HepG2 (cell line): Measurements from ENCODE around the gene SLC6A6. TPM values are rescaled to one million over a fixed set of nuclear protein-coding genes. Genes with fewer than 3 reads are reported as not detected.

Experiments used
- ATAC-seq: fragments of 200-7000 bp; cut with Tn5 transposase; 3 replicates; pipeline ENCODE4 v1.9.1; 2020; ENCODE audit warnings: mild to moderate bottlenecking, moderate library complexity
- BruUV-seq: library from RNA; stranded (reverse); fragments of 400-500 nt; replicated peaks from 2 replicates; lab custom pipeline; 2021; lab: Mats Ljungman, UMichigan
- CTCF ChIA-PET: fragments of 300-600 bp; formaldehyde crosslinking; extraction: SDS; loops from one replicate; lab custom pipeline; 2021; ENCODE audit warnings: low total read pairs, inconsistent platforms, low intra/inter-chr PET ratio; lab: Yijun Ruan, JAX
- POLR2A ChIA-PET: fragments of 350-600 bp; sonication (Branson Sonifier 250); formaldehyde crosslinking; loops from one replicate; lab custom pipeline; 2020; ENCODE audit warnings: antibody characterized with exemption, inconsistent platforms; lab: Yijun Ruan, JAX
- DNase-seq: peaks from one replicate; pipeline ENCODE4 v3.0.0-alpha.2; 2015; ENCODE audit warnings: low spot score
- FAIRE-seq: peaks from 3 replicates; lab custom pipeline; 2011; peaks lifted over from hg19 to GRCh38; lab: Jason Lieb, UNC
- H2AFZ ChIP-seq: one replicate; pipeline ENCODE4 v1.6.1; 2011; ENCODE audit warnings: low read length, inconsistent platforms
- H3K27ac ChIP-seq: fragments of 300-600 bp; 3 replicates; pipeline ENCODE4 v1.8.0; 2011; ENCODE audit warnings: mixed run types, mild to moderate bottlenecking, mixed read lengths, low read length, inconsistent platforms; ENCODE audit not compliant: insufficient read depth; ENCODE audit errors: extremely low read length
- H3K27me3 ChIP-seq, 2 experiments: fragments of 200-600 bp in 1 of 2; 2 replicates in 1 of 2; 3 replicates in 1 of 2; pipeline versions ENCODE4 v1.6.0 to v1.8.0; 2011; ENCODE audit warnings: low read length in 2 of 2, mild to moderate bottlenecking in 2 of 2, moderate library complexity in 2 of 2, inconsistent platforms in 1 of 2; ENCODE audit not compliant: insufficient read depth in 2 of 2, control insufficient read depth in 1 of 2
- H3K36me3 ChIP-seq, 2 experiments: fragments of 200-600 bp in 1 of 2; replicated peaks in 1 of 2; 2 replicates in 1 of 2; 3 replicates in 1 of 2; pipeline versions ENCODE4 v1.5.1 to v1.8.0; 2011; ENCODE audit warnings: low read length in 2 of 2, inconsistent platforms in 1 of 2; ENCODE audit not compliant: insufficient read depth in 2 of 2, control insufficient read depth in 1 of 2
- H3K4me1 ChIP-seq: 2 replicates; pipeline ENCODE4 v1.5.1; 2012; ENCODE audit warnings: low read length, inconsistent platforms; ENCODE audit not compliant: insufficient read depth
- H3K4me2 ChIP-seq: 2 replicates; pipeline ENCODE4 v1.6.0; 2011; ENCODE audit warnings: low read depth, low read length, inconsistent platforms
- H3K4me3 ChIP-seq, 3 experiments: fragments of 200-600 bp in 1 of 3; sonication (generic), shearing (Covaris generic) in 1 of 3; replicated peaks in 1 of 3; 2 replicates each; pipeline ENCODE4 v1.5.1; 2011 to 2016; ENCODE audit warnings: low read length in 3 of 3, inconsistent platforms in 2 of 3, low read depth in 2 of 3, mild to moderate bottlenecking in 2 of 3, control low read depth in 1 of 3, mixed read lengths in 1 of 3; ENCODE audit not compliant: insufficient read depth in 1 of 3
- H3K79me2 ChIP-seq: one replicate; pipeline ENCODE4 v1.6.1; 2011; ENCODE audit warnings: low read length, inconsistent platforms; ENCODE audit not compliant: insufficient read depth
- H3K9ac ChIP-seq: 2 replicates; pipeline ENCODE4 v1.6.0; 2011; ENCODE audit warnings: mild to moderate bottlenecking, low read depth, low read length, inconsistent platforms; ENCODE audit not compliant: insufficient read depth
- H3K9me3 ChIP-seq: 2 replicates; pipeline ENCODE4 v1.5.1; 2012; ENCODE audit warnings: mild to moderate bottlenecking, low read length
- H4K20me1 ChIP-seq: 2 replicates; pipeline ENCODE4 v1.6.0; 2011; ENCODE audit warnings: inconsistent platforms, mild to moderate bottlenecking, low read length, moderate library complexity; ENCODE audit not compliant: insufficient read depth
- DPF2 ChIP-seq: sonication (generic); formaldehyde crosslinking; IDR thresholded peaks from 2 replicates; pipeline ENCODE4 v1.4.0; 2020; ENCODE audit warnings: mild to moderate bottlenecking, low read depth, missing genetic modification reagents, borderline replicate concordance
- HNRNPL ChIP-seq: fragments of 200-400 bp; formaldehyde crosslinking; IDR thresholded peaks from 2 replicates; pipeline ENCODE4 v1.6.1; 2017; ENCODE audit warnings: mild to moderate bottlenecking, low read depth, low read length
- MEIS1 ChIP-seq: sonication (generic); formaldehyde crosslinking; IDR thresholded peaks from 2 replicates; pipeline ENCODE4 v1.9.0; 2021; ENCODE audit warnings: mild to moderate bottlenecking, missing genetic modification reagents, moderate library complexity, borderline replicate concordance
- PAF1 ChIP-seq: IDR thresholded peaks from 2 replicates; pipeline ENCODE4 v1.6.1; 2016; ENCODE audit warnings: missing genetic modification reagents, missing compliant biosample characterization
- PCBP1 ChIP-seq: fragments of 200-400 bp; formaldehyde crosslinking; IDR thresholded peaks from 2 replicates; pipeline ENCODE4 v1.6.1; 2017; ENCODE audit warnings: mild to moderate bottlenecking, low read depth, low read length, borderline replicate concordance
- TSC22D2 ChIP-seq: sonication (generic); formaldehyde crosslinking; IDR thresholded peaks from 2 replicates; pipeline ENCODE4 v1.5.1; 2020; ENCODE audit warnings: missing genetic modification reagents, mild to moderate bottlenecking, borderline replicate concordance
- ZNF296 ChIP-seq: sonication (generic); formaldehyde crosslinking; conservative IDR thresholded peaks from 2 replicates; pipeline ENCODE4 v1.5.0; 2020; ENCODE audit warnings: mild to moderate bottlenecking, missing genetic modification reagents
- ZNF343 ChIP-seq: sonication (generic); formaldehyde crosslinking; IDR thresholded peaks from 2 replicates; pipeline ENCODE4 v1.4.0; 2020; ENCODE audit warnings: mild to moderate bottlenecking, missing genetic modification reagents
- ZNF354B ChIP-seq: sonication (generic); formaldehyde crosslinking; IDR thresholded peaks from 2 replicates; pipeline ENCODE4 v1.8.0; 2022; ENCODE audit warnings: mild to moderate bottlenecking, missing genetic modification reagents
- ZNF629 ChIP-seq: sonication (generic); formaldehyde crosslinking; conservative IDR thresholded peaks from 2 replicates; pipeline ENCODE4 v1.5.0; 2020; ENCODE audit warnings: missing genetic modification reagents
- ZNF7 ChIP-seq: IDR thresholded peaks from 2 replicates; pipeline ENCODE4 v1.6.1; 2016; ENCODE audit warnings: missing biosample characterization, missing genetic modification reagents
- ZNF782 ChIP-seq: sonication (generic); formaldehyde crosslinking; IDR thresholded peaks from 2 replicates; pipeline ENCODE4 v1.4.0; 2020; ENCODE audit warnings: missing genetic modification reagents, mild to moderate bottlenecking, borderline replicate concordance
- WGBS: methylation state at CpG from one replicate; pipeline ENCODE4 v1.1.6; 2017; ENCODE audit warnings: low lambda C conversion rate; 5-methylcytosine and 5-hydroxymethylcytosine counted together
- in situ Hi-C: cut with HindIII; loops from 2 replicates; pipeline ENCODE4 v1.10.0; 2017; ENCODE audit warnings: low pct_unique_long_range_greater_than_20kb; ENCODE audit not compliant: extremely low pct_ligation_motif_present
- intact Hi-C: fragments of 100-400 bp; cut with micrococcal nuclease; formaldehyde crosslinking; loops from one replicate; pipeline ENCODE4 v1.10.0; 2022; ENCODE audit not compliant: unreplicated experiment
- polyA plus RNA-seq, 8 experiments: library from polyadenylated mRNA; depleted of rRNA in 3 of 8; stranded (reverse) in 7 of 8; unstranded in 1 of 8; fragments of >200 nt; fragmentation: Illumina TruSeq in 4 of 8; extraction: Trizol in 4 of 8; gene quantifications; 2 replicates each; pipeline versions ENCODE4 v1.2.1 to v1.2.3, GENCODE V29; 2011 to 2016; ENCODE audit warnings: low read depth in 4 of 8, missing spikeins in 1 of 8, mixed read lengths in 1 of 8; ENCODE audit not compliant: insufficient read depth in 1 of 8
- total RNA-seq, 5 experiments: library from RNA; depleted of rRNA; stranded (reverse); fragments of >200 nt; fragmentation: Illumina TruSeq; extraction: Trizol; gene quantifications; 2 replicates each; pipeline ENCODE4 v1.2.3, GENCODE V29; 2016; ENCODE audit warnings: low read depth in 1 of 5
- TF ChIP-seq, protein P1 (sequence below): sonication (generic); formaldehyde crosslinking; IDR thresholded peaks from 2 replicates; pipeline ENCODE4 v1.9.0; 2021; ENCODE audit warnings: missing genetic modification reagents, borderline replicate concordance
- TF ChIP-seq, protein P2 (sequence below): IDR thresholded peaks from 2 replicates; pipeline ENCODE4 v1.6.1; 2012; ENCODE audit warnings: inconsistent platforms
- TF ChIP-seq, protein P3 (sequence below): sonication (generic); formaldehyde crosslinking; IDR thresholded peaks from 2 replicates; pipeline ENCODE4 v1.9.0; 2022; ENCODE audit warnings: low read depth, missing genetic modification reagents
- TF ChIP-seq, protein P4 (sequence below): IDR thresholded peaks from 2 replicates; pipeline ENCODE4 v1.6.1; 2016; ENCODE audit warnings: missing genetic modification reagents, missing compliant biosample characterization
- TF ChIP-seq, protein P5 (sequence below): sonication (generic); formaldehyde crosslinking; IDR thresholded peaks from 2 replicates; pipeline ENCODE4 v1.4.0; 2020; ENCODE audit warnings: missing genetic modification reagents, mild to moderate bottlenecking, borderline replicate concordance

The SLC6A6 gene
- total and polyA plus RNA-seq, 2 of the 13 experiments (the other 11 are each of a cell fraction or from before 2014, with no cell fraction given) = 14.1 to 20.7 TPM

DNA sequence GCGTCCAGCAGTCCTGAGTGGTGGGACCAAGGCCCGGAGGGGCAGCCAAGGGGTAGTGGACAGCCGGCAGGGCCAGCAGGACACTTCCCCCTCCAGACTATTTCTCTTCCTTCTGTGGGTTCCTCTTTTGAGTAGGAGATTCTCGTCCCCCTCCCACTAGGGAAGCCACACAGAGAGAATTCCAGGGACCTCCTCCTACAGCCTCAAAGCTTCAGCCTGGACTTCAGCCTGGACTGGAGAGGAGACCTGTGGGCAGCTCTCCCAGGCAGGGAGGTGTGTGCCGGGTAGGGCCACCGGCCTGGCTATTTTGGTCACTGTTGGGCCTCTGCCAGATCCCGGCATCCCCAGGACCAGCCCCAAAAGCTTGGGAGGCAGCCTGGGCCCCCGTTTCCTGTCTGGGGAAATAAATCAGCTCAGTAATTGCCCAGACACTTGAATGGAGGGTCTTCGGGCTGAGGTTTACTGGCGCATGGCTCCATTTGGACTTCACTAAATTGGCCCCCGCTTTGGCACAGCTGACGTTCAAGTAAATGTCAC lies 1.3 kb downstream of the SLC6A6 start:
- peak overlapping the region; percentile 72 to 91 (median 83) for H3K4me3 ChIP-seq
- no peaks in the 10 kb centered on the region; a peak in 2 of 5 replicates for H3K27me3 ChIP-seq
- H3K4me2 ChIP-seq = peak overlapping the region; percentile 98
- peak; percentile 18 for FAIRE-seq
- H3K4me1 ChIP-seq = peaks cover 56% of the 10 kb centered on the region
- no peaks in the 10 kb centered on the region; the same call in 1 of the 2 replicates for H4K20me1 ChIP-seq
- peaks cover 37% of the 10 kb centered on the region for H3K79me2 ChIP-seq
- peak overlapping the region; percentile 76 for H3K9ac ChIP-seq
- ChIA-PET CTCF (interaction anchor here (2.4 kb wide), 1 partner anchor 58 kb away, joined by 15 read pairs; no protein-coding TSS in a partner anchor), POLR2A (interaction anchor here (1.9 kb wide), 1 partner anchor 28 kb away, joined by 7 read pairs; no protein-coding TSS in a partner anchor)
- peak; percentile 51 for ATAC-seq
- intact Hi-C loops = loop anchor here (2.0 to 5.0 kb wide), 3 partner anchors 27 to 141 kb away; no protein-coding TSS in a partner anchor
- no peak overlapping the region for H2AFZ ChIP-seq
- no peaks in the 10 kb centered on the region for H3K9me3 ChIP-seq
- DNase-seq = peak; percentile 27
- H3K27ac ChIP-seq = peak overlapping the region; percentile 74
- no TSS peak for BruUV-seq
- 59% methylated on average over 4 of the region's 12 CpGs for WGBS
- in situ Hi-C loops = loop anchor here (5.0 kb wide), 1 partner anchor 59 kb away; no protein-coding TSS in a partner anchor
- 0 out of 5 replicates have a peak, but pooled peaks cover 0 to 5% of the 10 kb centered on the region in 2 experiments for H3K36me3 ChIP-seq
- TF ChIP-seq DPF2 (CRISPR knock-in tag) = no peak
- TF ChIP-seq ZNF354B (CRISPR knock-in tag) = no peak
- TF ChIP-seq, protein P1, sequence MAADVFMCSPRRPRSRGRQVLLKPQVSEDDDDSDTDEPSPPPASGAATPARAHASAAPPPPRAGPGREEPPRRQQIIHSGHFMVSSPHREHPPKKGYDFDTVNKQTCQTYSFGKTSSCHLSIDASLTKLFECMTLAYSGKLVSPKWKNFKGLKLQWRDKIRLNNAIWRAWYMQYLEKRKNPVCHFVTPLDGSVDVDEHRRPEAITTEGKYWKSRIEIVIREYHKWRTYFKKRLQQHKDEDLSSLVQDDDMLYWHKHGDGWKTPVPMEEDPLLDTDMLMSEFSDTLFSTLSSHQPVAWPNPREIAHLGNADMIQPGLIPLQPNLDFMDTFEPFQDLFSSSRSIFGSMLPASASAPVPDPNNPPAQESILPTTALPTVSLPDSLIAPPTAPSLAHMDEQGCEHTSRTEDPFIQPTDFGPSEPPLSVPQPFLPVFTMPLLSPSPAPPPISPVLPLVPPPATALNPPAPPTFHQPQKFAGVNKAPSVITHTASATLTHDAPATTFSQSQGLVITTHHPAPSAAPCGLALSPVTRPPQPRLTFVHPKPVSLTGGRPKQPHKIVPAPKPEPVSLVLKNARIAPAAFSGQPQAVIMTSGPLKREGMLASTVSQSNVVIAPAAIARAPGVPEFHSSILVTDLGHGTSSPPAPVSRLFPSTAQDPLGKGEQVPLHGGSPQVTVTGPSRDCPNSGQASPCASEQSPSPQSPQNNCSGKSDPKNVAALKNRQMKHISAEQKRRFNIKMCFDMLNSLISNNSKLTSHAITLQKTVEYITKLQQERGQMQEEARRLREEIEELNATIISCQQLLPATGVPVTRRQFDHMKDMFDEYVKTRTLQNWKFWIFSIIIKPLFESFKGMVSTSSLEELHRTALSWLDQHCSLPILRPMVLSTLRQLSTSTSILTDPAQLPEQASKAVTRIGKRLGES (CRISPR knock-in tag) = no peak
- TF ChIP-seq, protein P2, sequence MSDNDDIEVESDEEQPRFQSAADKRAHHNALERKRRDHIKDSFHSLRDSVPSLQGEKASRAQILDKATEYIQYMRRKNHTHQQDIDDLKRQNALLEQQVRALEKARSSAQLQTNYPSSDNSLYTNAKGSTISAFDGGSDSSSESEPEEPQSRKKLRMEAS = no peak
- TF ChIP-seq, protein P3, sequence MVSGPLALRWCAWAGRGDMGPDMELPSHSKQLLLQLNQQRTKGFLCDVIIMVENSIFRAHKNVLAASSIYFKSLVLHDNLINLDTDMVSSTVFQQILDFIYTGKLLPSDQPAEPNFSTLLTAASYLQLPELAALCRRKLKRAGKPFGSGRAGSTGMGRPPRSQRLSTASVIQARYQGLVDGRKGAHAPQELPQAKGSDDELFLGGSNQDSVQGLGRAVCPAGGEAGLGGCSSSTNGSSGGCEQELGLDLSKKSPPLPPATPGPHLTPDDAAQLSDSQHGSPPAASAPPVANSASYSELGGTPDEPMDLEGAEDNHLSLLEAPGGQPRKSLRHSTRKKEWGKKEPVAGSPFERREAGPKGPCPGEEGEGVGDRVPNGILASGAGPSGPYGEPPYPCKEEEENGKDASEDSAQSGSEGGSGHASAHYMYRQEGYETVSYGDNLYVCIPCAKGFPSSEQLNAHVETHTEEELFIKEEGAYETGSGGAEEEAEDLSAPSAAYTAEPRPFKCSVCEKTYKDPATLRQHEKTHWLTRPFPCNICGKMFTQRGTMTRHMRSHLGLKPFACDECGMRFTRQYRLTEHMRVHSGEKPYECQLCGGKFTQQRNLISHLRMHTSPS = 0 out of 2 replicates have a peak, but pooled peaks have one; percentile 11
- no peak for TF ChIP-seq PAF1 (CRISPR knock-in tag)
- no peak for TF ChIP-seq TSC22D2
- TF ChIP-seq HNRNPL = 0 out of 2 replicates have a peak, but pooled peaks have one; percentile 12
- TF ChIP-seq ZNF296 (CRISPR knock-in tag) = 0 out of 2 replicates have a peak, but pooled peaks have one; percentile 12
- TF ChIP-seq, protein P4, sequence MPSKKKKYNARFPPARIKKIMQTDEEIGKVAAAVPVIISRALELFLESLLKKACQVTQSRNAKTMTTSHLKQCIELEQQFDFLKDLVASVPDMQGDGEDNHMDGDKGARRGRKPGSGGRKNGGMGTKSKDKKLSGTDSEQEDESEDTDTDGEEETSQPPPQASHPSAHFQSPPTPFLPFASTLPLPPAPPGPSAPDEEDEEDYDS = 0 out of 2 replicates have a peak, but pooled peaks have one; percentile 11
- TF ChIP-seq ZNF7 = no peak
- TF ChIP-seq, protein P5, sequence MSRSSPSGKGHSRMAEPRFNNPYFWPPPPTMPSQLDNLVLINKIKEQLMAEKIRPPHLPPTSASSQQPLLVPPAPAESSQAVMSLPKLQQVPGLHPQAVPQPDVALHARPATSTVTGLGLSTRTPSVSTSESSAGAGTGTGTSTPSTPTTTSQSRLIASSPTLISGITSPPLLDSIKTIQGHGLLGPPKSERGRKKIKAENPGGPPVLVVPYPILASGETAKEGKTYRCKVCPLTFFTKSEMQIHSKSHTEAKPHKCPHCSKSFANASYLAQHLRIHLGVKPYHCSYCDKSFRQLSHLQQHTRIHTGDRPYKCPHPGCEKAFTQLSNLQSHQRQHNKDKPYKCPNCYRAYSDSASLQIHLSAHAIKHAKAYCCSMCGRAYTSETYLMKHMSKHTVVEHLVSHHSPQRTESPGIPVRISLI (CRISPR knock-in tag) = peak; percentile 20; the same call in 1 of the 2 replicates
- peak; percentile 6; the same call in 1 of the 2 replicates for TF ChIP-seq MEIS1 (CRISPR knock-in tag)
- no peak for TF ChIP-seq ZNF629 (CRISPR knock-in tag)
- TF ChIP-seq PCBP1 = no peak
- peak; percentile 57; the same call in 1 of the 2 replicates for TF ChIP-seq ZNF343 (CRISPR knock-in tag)
- TF ChIP-seq ZNF782 (CRISPR knock-in tag) = 0 out of 2 replicates have a peak, but pooled peaks have one; percentile 79
